Epithelial cell of alveolus of lung (primary cell): ENCODE measurements around the gene OR4A15. TPM values are rescaled to one million over a fixed set of nuclear protein-coding genes. Genes with fewer than 3 reads are reported as not detected.

Source experiments
- total RNA-seq: library from RNA; depleted of rRNA; stranded (reverse); fragments of >200 nt; gene quantifications from 2 replicates; pipeline ENCODE4 v1.2.1, GENCODE V29; 2015

Gene OR4A15
- not detected in 2 replicates for total RNA-seq

DNA sequence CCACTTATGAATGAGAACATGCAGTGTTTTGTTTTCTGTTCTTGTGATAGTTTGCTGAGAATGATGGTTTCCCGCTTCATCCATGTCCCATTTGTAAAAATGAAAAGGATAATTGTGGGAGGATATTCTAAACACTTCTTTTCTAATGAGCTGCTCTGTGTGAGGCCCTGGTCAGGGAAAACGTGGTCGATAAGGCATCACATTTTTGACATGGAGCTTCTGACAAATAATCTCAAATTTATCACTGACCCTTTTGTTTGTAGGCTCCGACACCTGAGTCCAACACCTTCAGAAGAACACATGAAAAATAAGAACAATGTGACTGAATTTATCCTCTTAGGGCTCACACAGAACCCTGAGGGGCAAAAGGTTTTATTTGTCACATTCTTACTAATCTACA, at the start of gene OR4A15:
Gene OR4A15, plus strand, starts transcription at position 301 of the 400 bp plus-strand sequence. Its CDS starts 0 bp downstream, at position 301.

DNA sequence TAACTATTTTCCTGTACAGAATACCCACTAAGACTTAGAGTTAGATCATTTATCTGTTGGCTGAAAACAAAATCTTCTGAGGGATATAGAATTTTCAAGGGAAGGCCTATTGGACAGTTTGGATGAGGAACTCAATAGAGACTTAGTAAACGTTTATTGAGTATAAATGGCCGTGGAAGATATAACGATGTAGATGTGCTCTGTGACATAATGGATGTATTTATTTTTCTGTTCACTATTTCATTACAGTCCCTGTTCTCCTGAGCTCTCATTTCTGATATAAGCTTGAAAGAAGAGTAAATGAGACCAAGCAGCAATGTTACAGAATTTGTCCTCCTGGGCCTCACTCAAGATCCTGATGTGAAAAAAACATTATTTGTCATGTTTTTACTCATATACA, 24.9 kb upstream of the OR4A15 start, which contains the start of gene OR4A16:
Gene OR4A16, plus strand, starts transcription at position 301 of the 400 bp plus-strand sequence. Its CDS starts 0 bp downstream, at position 301.

Other genes starting within 250 kb of the OR4A15 start
- not detected in 2 replicates for gene TRIM48, start 105.8 kb upstream of the OR4A15 start, total RNA-seq
- gene OR4A16, start 24.8 kb upstream of the OR4A15 start, total RNA-seq: not detected in 2 replicates
- not detected in 2 replicates for gene OR4C15, start 186.5 kb downstream of the OR4A15 start, total RNA-seq
- not detected in 2 replicates for gene OR4C16, start 204.2 kb downstream of the OR4A15 start, total RNA-seq
- gene OR4C11, start 239.7 kb downstream of the OR4A15 start, total RNA-seq: not detected in 2 replicates